Cardiac septum (tissue), 1 donor: ENCODE results near the gene ATP9A. TPM values are rescaled to one million over a fixed set of nuclear protein-coding genes. Genes with fewer than 3 reads are reported as not detected.
"Not testable (repeated sequence)": the region's sequence is repeated elsewhere in the genome, so short reads cannot be mapped to it uniquely, and the experiment has no call there.

ENCODE experiments used
- DNase-seq: peaks from one replicate; pipeline ENCODE4 v3.0.0-alpha.2; 2020; ENCODE audit warnings: low spot score
- intact Hi-C: fragments of 100-400 bp; cut with DNase I; formaldehyde crosslinking; loops from one replicate; pipeline ENCODE4 v1.14.0; 2022
- long read RNA-seq: library from polyadenylated mRNA; unstranded; transcript quantifications from one replicate; pipeline ENCODE4 v2.0.0, GENCODE V29; 2021
- total RNA-seq: library from RNA; stranded (reverse); fragmentation: NEBNext Ultra II Directional; extraction: Animal tissue kit (Norgen Biotek cat#: 25700); gene quantifications from one replicate; pipeline ENCODE4 v1.2.1, GENCODE V29; 2021
- donor health status: DM: no; HTN: no; CAD: no.

Gene ATP9A, protein sequence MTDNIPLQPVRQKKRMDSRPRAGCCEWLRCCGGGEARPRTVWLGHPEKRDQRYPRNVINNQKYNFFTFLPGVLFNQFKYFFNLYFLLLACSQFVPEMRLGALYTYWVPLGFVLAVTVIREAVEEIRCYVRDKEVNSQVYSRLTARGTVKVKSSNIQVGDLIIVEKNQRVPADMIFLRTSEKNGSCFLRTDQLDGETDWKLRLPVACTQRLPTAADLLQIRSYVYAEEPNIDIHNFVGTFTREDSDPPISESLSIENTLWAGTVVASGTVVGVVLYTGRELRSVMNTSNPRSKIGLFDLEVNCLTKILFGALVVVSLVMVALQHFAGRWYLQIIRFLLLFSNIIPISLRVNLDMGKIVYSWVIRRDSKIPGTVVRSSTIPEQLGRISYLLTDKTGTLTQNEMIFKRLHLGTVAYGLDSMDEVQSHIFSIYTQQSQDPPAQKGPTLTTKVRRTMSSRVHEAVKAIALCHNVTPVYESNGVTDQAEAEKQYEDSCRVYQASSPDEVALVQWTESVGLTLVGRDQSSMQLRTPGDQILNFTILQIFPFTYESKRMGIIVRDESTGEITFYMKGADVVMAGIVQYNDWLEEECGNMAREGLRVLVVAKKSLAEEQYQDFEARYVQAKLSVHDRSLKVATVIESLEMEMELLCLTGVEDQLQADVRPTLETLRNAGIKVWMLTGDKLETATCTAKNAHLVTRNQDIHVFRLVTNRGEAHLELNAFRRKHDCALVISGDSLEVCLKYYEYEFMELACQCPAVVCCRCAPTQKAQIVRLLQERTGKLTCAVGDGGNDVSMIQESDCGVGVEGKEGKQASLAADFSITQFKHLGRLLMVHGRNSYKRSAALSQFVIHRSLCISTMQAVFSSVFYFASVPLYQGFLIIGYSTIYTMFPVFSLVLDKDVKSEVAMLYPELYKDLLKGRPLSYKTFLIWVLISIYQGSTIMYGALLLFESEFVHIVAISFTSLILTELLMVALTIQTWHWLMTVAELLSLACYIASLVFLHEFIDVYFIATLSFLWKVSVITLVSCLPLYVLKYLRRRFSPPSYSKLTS
- total RNA-seq, result 25.4 TPM
- long read RNA-seq, full-length matches to known transcripts, result 10 of 28 reads
- long read RNA-seq, partial matches to known transcripts, result 5 of 28 reads
- long read RNA-seq, other reads (novel, unspliced or antisense), result 13 of 28 reads

DNA sequence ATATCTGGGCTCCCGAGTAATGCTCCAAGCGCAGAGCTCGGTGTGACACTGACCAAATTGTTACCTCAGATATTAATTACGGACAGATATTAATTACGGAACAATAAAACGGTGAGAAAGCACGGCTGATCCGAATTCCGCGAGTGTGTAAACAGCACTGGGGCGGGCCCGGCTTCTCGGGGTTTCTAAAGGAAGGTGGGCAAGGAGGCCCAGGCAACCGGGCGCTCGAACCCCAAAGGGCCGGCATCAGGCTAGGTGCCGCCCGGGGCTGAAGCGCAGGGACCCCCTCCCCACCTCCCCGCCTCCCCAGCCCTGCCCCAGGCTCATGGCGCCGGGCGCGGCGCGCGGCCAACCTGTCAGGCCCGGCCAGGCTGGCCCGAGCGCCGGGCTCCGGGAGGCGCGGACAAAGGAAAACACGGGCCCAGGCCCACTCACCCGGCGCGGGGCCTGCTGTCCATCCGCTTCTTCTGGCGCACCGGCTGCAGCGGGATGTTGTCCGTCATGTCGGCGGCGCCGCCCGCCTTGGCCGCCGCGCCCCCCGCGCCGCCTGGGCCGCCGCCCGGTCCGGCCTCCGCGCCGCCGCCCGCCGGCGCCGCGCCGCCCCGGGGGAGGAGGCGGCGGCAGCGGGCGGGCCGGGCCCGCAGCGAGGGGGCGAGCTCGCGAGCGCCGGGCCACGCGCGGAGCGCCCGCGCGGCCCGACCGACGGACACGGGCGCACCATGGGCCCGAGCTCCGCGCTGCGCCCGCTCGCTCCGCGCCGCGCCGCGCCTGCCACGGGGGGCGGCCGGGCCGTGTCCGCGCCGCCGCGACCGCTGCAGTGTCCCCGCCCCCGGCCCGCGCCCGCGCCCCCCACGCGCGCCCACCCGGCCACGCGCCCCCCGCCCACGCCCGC, at the start of gene ATP9A:
TSS of gene ATP9A (minus strand) at position 524 of the 892 bp plus-strand sequence. CDS start at position 503, 21 bp downstream.
- intact Hi-C loops, result loop anchor here (10.0 kb wide), 1 partner anchor 133 kb away; no protein-coding TSS in a partner anchor
- no peak for DNase-seq

DNA sequence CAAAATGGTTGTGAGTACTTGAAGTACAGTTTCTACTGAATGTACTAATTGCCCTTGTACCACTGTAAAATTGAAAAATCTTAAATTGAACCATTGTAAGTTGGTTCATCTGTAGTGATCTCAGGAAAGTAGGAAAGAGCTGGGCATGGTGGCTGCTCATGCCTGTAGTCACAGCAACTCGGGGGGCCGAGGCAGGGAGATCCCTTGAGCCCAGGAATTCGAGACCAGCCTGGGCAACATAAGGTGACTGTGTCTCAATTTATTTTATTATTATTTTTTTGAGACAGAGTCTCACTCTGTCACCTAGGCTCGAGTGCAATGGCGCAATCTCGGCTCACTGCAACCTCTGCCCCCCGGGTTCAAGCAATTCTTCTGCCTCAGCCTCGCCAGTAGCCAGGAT, 48.7 kb upstream of the ATP9A start:
- intact Hi-C loops, result not testable (repeated sequence)
- peak; percentile 20 for DNase-seq

DNA sequence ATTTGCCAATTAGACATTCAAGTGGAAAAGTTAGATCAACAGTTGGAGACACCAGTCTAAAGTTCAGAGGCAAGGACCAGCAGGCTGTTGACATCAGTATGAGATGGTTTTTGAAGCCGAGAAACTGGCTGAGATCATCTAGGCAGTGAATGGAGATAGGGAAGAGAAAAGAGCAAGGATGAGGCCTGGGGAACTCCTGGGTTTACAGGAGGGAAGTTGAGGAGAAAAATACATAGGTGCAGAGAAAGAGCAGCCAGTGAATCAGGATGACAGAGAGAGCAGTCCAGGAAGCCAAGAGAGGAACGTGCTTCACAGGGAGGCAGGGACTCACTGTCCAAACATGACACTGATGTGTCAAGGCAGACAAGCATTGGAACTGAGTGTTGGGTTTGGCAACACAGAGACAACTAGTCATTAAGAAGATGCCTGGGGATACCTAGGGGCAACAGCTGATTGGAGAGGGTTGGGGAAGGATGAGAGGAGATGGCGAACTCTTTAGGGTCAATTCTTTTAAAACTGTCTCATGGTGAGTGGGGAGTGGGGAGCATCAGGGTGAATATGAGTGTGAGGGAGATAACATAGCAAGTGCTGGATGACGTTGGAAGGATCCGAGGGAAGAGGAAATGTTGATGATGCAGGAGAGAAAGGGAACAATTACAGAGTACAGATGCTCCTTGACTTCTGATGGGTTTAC, 47.3 kb upstream of the ATP9A start:
- peak; percentile 10 for DNase-seq
- intact Hi-C loops, result no loop called here

DNA sequence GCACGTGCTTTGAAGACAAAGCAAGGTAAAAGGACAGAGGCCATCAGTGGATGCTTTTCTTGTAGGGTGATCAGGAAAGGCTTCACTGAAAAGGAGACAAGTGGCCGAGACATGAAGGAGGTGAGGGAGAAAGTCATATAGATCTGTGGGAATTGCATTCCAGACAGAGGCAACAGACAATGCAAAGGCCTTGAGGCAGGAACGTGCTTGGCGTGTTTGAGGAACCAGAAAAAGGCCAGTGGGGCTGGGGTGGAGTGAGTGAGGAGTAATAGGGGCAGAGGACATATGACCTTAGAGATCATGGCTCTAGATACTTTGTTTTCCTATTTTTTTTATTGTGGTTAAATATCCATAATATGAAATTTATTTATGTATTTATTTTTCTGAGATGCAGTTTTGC, 44.7 kb upstream of the ATP9A start:
- DNase-seq, result no peak
- intact Hi-C loops, result no loop called here

DNA sequence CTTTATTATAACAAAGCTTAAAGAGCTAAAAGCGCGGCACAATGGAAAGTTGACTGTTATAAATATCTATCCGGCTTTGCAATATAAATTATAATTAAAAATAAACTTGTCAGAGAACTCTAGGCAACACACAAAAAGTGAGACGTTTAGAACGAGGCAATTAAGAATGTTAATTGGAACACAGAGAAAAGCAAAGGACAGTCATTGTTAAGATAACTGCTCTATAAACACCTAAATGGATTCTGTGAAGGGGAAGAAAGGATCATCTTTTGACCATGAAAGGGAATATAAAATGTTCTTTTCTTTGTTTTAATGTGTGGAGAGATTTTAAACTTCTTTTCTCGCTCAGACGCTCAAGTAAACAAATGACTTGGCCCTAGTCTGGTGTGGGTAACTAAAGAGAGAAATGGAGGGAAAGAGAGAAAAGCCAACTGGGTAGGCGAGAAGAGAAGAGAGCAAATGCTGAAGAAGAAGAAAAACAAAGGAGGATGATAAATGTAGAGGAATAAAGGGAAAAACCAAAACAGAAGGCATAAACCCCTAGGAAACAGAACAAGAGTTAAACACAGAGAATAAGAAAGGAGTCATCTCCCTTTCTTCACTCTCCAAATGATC, 43.4 kb upstream of the ATP9A start:
- no peak for DNase-seq
- intact Hi-C loops, result no loop called here

DNA sequence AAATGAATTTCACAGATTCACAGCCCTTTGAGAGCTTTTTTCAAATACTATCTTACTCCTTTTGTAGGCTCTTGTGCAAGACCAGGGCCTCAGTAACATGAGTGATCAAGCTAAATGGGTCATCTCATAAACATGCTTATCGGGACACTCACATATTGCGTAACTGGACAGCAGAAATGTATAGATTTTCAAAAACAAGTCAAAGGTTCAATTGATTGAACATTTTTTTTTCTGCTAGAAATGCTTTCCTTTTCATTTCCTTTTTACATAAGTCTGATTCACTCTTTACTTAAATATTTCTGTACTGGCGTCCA, 42.8 kb upstream of the ATP9A start:
- intact Hi-C loops, result no loop called here
- no peak for DNase-seq

DNA sequence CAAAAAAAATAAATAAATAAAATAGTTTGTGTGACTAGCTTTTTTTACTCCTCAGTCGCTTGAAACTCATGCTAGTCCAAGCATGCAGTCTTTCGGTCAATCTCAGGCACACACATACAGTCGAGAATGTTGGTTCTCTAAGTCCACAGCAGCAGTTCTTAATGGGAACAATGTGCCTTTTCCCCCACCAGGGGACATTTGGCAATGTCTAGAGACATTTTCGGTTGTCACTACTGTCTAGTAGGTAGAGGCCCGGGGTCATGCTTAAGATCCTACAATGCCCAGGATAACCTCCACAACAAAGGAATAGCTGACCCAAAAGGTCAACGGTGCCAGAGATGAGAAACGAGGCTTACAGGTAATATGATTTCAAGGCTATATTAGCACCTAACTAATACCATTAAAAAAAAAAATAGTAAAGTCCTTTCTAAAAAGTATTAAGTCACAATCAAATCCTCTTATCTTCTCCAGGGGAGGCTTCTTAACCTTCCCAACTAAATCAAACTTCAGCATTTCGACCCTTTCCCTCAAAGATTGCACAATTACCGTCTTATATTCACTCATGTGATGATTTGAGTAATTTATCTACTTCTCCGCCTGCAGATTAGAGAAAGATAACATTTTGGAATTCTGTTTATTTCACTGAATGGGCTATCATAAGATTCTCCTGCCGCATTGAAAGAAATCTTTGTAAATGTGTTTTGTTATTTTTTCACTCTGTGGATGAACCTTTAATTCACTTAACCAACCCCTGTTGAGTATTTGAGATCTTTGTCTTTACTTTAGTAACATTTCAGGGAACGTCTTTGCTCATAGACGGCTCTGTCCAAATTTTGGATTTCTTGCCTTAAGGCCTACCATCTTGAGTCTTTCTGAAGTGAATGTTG, 42.2 kb upstream of the ATP9A start:
- DNase-seq, result no peak
- intact Hi-C loops, result no loop called here

DNA sequence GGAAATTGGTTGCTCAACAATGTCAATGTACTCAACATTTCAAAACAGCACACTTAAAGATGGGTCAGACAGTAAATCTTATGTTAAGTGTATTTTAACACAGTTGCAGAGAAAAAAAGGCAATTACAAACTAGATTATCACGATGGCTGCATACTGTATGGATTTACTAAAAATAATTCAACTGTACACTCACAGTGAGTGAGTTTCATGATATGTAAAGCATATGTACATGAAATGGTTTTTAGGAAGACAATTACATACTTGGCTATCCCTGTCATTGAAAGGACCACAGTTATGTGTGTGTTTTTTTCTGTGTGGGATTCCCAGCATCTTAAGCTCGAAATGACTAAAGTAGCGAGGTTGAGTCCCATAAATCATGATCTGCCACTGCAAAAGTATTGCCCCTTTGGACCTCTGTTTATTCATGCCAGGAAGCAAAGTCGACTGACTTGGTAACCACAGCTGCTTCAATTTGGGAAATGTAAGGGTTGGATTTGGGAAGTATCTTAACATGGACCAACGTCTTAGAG, 39.6 kb upstream of the ATP9A start:
- no peak for DNase-seq
- intact Hi-C loops, result no loop called here

DNA sequence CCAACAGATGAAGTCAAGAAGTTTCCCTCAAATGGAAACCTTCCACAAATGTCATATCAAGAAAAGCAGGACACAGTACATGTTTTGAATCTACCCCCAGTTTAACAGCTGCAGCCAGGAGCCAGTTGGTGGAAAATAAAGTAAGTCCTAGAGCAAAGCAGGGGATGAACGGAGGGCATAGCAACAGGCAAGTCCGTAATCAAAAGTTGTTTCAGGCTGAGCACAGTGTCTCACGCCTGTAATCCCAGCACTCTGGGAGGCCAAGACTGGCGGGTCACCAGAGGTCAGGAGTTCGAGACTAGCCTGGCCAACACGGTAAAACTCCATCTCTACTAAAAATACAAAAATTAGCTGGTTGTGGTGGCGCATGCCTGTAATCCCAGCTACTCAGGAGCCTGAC, 36.6 kb upstream of the ATP9A start:
- intact Hi-C loops, result loop anchor here (5.0 kb wide), 1 partner anchor 278 kb away; no protein-coding TSS in a partner anchor
- no peak for DNase-seq

DNA sequence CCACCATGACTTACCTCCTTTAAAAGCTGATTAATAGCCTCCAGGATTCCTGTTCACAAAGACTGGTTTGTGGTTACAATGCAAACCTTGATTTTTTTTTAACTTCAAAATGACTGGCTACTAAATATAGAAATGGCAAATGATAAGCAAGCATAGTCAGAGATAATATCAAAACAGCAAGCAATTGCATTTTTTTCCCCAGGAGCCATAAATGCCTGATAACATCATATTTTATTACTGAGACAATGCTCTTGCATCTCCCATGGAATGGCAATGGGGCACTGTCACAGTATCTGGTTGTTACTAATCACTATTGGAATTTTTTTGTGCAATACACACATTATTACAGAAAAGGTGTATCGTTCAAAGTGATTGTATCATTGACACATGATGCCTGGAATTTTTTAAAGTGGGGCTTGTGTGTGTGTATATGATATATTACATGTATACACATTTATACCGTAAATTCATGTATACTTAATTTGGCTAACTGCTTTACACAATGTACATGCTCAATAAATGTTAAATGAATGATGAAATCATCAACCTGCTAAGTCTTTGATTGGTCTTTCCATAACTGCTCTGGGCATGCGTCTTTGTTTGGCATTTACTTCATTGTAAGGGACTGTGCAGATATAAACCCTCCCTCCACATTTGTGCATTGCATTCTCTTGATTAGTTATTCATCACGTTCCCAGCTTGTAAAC, 35.1 kb upstream of the ATP9A start:
- intact Hi-C loops, result loop anchor here (5.0 kb wide), 1 partner anchor 279 kb away; no protein-coding TSS in a partner anchor
- DNase-seq, result no peak

DNA sequence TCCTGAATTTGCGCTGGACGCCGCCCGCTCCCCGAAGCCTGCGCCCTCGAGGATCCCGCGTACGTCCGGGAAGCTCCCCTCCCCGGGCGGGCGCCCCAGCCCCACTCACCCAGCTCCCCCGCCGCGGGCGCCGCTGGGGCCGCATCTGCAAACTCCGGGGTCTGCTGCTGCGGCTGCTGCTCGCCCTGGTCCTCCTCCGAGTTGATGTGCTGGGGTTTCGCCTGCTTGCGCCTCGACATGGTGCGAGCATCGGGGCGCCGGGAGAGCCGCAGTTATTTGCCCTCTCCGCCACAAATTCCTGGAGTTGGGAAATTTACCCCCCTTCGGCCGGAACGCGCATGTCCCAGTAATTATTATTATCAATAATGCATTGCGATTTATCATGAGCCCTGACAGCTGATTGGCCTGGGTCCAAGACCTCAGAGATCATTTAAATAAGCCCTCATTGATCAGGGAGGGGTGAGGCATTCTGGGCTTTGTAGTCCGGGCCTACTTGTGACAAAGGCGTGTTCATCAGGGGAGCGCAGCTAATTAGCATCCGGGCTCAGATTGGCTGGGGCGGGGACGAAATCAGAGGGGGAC, 34.1 kb upstream of the ATP9A start, which contains the start of gene SALL4:
TSS of gene SALL4 (minus strand) at position 352 of the 582 bp plus-strand sequence. CDS start at position 239, 113 bp downstream.
- DNase-seq, result no peak
- intact Hi-C loops, result loop anchor here (5.0 kb wide), 1 partner anchor 280 kb away; no protein-coding TSS in a partner anchor

DNA sequence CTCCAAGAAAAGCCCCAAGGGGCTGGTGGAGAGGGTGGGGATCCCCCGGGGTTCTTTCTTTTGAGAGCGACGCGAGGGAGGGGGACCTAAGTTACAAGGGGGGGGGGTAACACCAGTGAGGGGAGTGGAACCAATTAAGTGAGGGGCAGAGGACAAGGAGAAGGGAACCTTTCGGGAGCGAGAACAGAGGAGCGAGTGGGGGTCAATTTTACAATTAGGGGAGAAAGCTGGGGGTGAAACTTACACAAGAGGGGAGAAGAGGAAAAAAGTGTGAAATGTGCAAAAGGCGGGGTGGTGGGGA, 33.6 kb upstream of the ATP9A start:
- no peak for DNase-seq
- intact Hi-C loops, result loop anchor here (5.0 kb wide), 1 partner anchor 281 kb away; no protein-coding TSS in a partner anchor

DNA sequence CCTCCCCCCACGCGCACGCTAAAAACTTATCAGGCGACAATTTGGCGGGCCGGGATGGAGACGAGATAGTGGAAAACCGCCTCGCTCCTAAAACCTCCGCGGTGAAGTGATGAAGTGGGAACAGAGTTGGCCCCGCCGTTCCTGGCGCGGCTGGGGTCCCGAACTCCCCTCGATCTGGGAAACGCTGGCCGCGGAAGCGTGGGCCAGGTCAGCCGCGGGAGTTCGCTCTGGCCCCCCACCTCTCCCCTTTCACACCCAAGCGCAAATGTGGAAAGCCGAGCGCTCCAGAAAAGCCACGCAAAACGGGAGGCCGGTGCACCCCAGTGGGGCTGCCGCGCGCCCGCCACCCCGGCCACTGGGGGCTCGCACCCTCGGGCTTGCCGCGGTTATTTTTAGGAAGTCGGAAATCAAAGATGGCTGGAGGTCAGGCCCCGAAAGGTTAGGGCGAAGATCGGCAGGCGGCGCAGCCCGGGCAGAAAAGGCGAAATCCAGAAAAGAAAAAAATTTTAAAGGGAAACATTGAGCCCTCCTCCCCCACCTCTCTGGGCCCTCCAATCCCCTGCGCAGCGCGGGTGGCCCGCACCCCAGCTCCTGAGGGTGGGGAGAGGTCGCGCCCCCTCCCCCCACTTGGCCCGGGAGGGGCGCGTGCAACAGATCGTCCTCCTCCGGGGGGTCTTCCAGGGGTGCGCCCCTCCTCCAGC, 33.1 kb upstream of the ATP9A start:
- intact Hi-C loops, result loop anchor here (5.0 kb wide), 1 partner anchor 281 kb away; no protein-coding TSS in a partner anchor
- no peak for DNase-seq

DNA sequence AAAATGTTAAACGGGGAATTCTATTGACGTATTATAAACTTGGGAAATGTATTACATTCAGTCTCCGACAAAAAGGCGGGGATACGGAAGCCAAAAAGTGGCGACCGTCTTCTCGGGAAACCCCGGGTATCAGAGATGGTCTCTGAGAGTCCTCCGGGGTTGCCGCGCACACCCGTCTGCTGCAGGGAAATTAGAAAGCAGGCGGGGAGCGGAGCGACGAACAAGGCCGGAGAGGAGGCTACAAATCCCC, 32.6 kb upstream of the ATP9A start:
- DNase-seq, result no peak
- intact Hi-C loops, result loop anchor here (5.0 kb wide), 1 partner anchor 282 kb away; no protein-coding TSS in a partner anchor
